ENCODE results near the gene SPON2. TPM values are rescaled to one million over a fixed set of nuclear protein-coding genes. Genes with fewer than 3 reads are reported as not detected.

Gene SPON2
- total RNA-seq, 3 donors from 2014 or later, result 19.6 to 42.1 (median 41.4) TPM

- TF ChIP-seq CTCF (IDR thresholded peaks at IDR 0.05), result no peak
- no peak for DNase-seq
- Histone ChIP-seq H3K36me3 (ENCODE audit: low read depth) (no peaks in the 10 kb centered on the region), H3K9me3 (no peaks in the 10 kb centered on the region), H3K4me3 (no peak overlapping the region), H3K4me1 (ENCODE audit: low read depth) (peaks cover 4% of the 10 kb centered on the region)
- intact Hi-C loops (cut with DNase I, micrococcal nuclease), result loop anchor here (10.0 kb wide), 2 partner anchors 90 to 100 kb away; no protein-coding TSS in a partner anchor
- ATAC-seq, result no peak
These were observed 7.3 kb downstream of the SPON2 start for GRCh38 chr4:1164956-1165545.

GRCh38 chr4:1164444-1164843 is 7.9 kb downstream of the SPON2 start:
- Histone ChIP-seq H3K36me3 (ENCODE audit: low read depth) (no peaks in the 10 kb centered on the region), H3K4me1 (ENCODE audit: low read depth) (peaks cover 4% of the 10 kb centered on the region), H3K4me3 (no peak overlapping the region), H3K9me3 (no peaks in the 10 kb centered on the region)
- ATAC-seq, result no peak
- intact Hi-C loops (cut with DNase I, micrococcal nuclease), result loop anchor here (10.0 kb wide), 2 partner anchors 90 to 100 kb away; no protein-coding TSS in a partner anchor
- DNase-seq, result peak in 1 of 3 donors; percentile 36
- TF ChIP-seq CTCF (IDR thresholded peaks at IDR 0.05), result no peak

- no peak for TF ChIP-seq CTCF (IDR thresholded peaks at IDR 0.05)
- Histone ChIP-seq H3K4me3 (no peak overlapping the region), H3K9me3 (no peaks in the 10 kb centered on the region), H3K36me3 (ENCODE audit: low read depth) (no peaks in the 10 kb centered on the region), H3K4me1 (ENCODE audit: low read depth) (peaks cover 4% of the 10 kb centered on the region)
- DNase-seq (no peak), ATAC-seq (no peak)
- intact Hi-C loops (cut with DNase I, micrococcal nuclease), result loop anchor here (10.0 kb wide), 2 partner anchors 91 to 101 kb away; no protein-coding TSS in a partner anchor
These were observed 8.3 kb downstream of the SPON2 start for GRCh38 chr4:1164040-1164439.

GRCh38 chr4:1160351-1160750 is 12.0 kb downstream of the SPON2 start:
- Histone ChIP-seq H3K4me3 (no peak overlapping the region), H3K4me1 (ENCODE audit: low read depth) (no peaks in the 10 kb centered on the region), H3K9me3 (peaks cover 7% of the 10 kb centered on the region), H3K36me3 (ENCODE audit: low read depth) (no peaks in the 10 kb centered on the region)
- no peak for TF ChIP-seq CTCF (IDR thresholded peaks at IDR 0.05)
- DNase-seq (no peak), ATAC-seq (no peak)
- intact Hi-C loops (cut with DNase I, micrococcal nuclease), result loop anchor here (10.0 kb wide), 2 partner anchors 94 to 104 kb away; no protein-coding TSS in a partner anchor

GRCh38 chr4:1156069-1156468 is 16.3 kb downstream of the SPON2 start:
- Histone ChIP-seq H3K4me3 (no peak overlapping the region), H3K36me3 (ENCODE audit: low read depth) (no peaks in the 10 kb centered on the region), H3K4me1 (ENCODE audit: low read depth) (no peaks in the 10 kb centered on the region), H3K9me3 (peaks cover 7% of the 10 kb centered on the region)
- TF ChIP-seq CTCF (IDR thresholded peaks at IDR 0.05), result no peak
- no peak for ATAC-seq
- intact Hi-C loops (cut with DNase I, micrococcal nuclease), result no loop called here
- DNase-seq, result no peak
